GM18907 (cell line): ENCODE data around the gene PIMREG.
A peak's percentile ranks its signal among the peaks of the same experiment; 100 is the strongest.

Experiments
- ATAC-seq: cut with Tn5 transposase; IDR thresholded peaks from one replicate; pipeline ENCODE4 v1.9.1; 2021; ENCODE audit warnings: mild to moderate bottlenecking, moderate library complexity; ENCODE audit not compliant: unreplicated experiment

The PIMREG gene, protein sequence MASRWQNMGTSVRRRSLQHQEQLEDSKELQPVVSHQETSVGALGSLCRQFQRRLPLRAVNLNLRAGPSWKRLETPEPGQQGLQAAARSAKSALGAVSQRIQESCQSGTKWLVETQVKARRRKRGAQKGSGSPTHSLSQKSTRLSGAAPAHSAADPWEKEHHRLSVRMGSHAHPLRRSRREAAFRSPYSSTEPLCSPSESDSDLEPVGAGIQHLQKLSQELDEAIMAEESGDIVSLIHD

DNA sequence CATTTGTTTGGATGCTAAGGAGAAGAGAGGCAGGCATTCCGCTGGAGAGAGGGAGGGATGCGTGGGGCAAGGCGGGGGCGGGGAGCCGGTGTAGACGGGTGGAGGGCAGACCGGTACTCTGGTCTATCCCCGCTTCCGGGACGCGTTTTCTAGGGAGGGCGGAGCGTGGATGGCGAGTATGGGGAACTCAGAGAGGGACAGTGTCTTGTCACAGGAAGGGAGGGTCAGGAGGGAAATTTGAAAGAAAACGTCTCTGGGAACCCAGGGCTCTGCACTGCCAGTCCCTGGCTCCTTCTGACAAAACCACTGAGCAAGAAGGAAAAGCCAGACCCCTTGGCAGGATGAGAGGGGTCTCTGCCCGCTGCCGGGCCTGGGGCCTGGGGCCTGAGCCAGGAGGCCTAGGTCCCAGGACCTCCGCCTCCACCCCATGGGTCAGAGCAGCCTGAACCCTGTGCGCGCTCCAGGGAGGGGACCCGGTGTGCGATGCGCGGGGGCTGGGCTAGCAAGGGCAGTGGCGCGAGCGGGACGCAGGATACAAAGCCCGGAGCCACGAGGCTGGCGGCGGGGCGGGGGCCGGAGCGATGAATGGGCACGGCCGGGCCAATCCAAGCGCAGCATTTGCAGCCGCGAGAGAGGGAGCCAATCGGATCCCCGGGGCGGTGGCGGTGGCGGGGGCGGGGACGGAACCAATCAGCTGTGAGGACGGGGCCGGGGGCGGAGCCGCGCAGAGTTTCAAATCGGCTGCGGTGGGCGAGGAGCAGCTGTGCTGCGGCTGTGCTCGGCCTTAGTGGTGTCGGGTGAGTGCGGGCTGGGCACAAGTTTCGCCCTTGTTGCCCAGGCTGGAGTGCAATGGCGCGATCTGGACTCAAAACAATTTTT lies at the start of gene PIMREG:
PIMREG (plus strand) TSS at position 764 of the 879 bp plus-strand sequence. CDS start 656 bp downstream, outside the sequence.
- peak; percentile 81 for ATAC-seq

DNA sequence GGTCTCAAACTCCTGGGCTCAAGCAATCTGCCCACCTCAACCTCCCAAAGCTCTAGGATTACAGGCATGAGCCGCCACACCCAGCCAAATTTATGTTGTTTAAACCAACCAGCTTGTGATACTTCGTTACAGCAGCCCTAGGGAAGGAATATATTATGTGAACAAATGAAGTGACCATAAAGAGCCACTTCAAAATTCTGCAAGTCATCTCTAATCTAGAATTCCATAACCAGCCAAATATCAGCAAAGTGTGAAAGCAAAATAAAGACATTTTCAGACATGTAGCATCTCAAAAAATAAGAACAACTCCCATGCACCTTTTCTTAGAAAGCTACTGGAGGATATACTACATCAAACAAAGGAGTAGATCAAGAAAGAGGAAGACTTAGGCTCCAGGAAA lies 45.3 kb upstream of the PIMREG start:
- no peak for ATAC-seq

- no peak for ATAC-seq
Observed at GRCh38 chr17:6402258-6402657, 42.0 kb upstream of the PIMREG start.

GRCh38 chr17:6408276-6408675 lies 36.0 kb upstream of the PIMREG start:
- ATAC-seq: no peak

DNA sequence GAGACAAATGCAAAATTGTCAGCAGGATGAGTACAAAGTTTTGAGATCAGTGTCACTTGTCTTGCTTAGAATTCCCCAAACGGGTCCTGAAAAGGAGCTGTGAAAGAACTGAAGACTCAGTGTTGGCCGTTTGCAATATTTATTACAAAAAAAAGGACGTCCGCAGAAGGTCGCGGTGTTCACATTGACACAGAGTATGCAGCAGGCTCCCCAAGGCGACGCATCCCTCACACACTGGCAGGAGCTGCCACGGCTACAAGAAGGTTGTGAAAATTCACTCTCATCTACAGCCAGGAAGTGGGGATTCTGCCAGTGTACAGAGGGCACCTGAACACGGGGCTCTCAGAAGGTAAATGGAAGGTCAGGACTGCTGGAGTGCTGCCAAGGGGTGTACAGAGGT lies 35.5 kb upstream of the PIMREG start:
- no peak for ATAC-seq

DNA sequence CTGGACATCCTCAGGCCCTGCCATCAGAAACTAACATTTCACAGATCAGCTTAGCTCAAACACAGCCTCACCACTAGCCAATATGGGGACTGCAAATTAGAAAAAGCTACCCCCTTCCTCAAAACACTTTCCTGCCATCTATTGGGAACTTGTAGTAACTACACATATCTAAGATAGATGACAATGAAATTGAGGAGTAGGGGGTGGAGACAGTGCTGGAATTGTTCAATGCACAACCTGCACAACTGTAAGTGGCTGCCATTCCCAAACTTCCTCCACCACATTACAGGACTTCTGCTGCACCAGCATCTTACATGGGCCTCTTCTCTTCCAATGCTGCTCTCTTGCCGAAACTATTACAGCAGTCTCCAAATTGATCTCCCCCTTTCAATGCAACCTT lies 31.2 kb upstream of the PIMREG start:
- no peak for ATAC-seq

GRCh38 chr17:6415616-6416015 lies 28.6 kb upstream of the PIMREG start:
- no peak for ATAC-seq

DNA sequence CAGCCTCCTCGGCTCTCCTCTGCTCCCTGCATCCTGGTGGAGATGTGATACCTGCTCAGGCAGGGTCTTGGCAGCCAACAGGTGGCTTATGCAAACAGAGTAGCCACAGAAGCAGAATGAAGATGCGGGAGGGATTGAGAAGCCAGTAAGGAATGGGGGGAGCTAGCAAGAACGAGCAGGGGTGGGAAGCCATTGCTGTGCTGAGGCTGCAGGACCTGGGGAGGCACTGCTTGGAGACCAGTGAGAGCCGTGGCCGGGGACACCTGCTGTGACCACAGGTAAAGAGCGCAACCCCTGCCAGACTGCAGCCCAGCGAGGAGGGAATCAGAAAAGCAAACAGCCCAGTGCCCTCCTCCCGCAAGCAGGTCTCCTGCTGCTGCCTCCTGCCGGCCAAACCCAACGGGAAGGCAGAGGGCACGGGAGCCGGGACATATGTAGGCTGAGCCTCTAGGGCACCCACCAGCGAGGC lies 24.0 kb upstream of the PIMREG start:
- ATAC-seq: no peak

DNA sequence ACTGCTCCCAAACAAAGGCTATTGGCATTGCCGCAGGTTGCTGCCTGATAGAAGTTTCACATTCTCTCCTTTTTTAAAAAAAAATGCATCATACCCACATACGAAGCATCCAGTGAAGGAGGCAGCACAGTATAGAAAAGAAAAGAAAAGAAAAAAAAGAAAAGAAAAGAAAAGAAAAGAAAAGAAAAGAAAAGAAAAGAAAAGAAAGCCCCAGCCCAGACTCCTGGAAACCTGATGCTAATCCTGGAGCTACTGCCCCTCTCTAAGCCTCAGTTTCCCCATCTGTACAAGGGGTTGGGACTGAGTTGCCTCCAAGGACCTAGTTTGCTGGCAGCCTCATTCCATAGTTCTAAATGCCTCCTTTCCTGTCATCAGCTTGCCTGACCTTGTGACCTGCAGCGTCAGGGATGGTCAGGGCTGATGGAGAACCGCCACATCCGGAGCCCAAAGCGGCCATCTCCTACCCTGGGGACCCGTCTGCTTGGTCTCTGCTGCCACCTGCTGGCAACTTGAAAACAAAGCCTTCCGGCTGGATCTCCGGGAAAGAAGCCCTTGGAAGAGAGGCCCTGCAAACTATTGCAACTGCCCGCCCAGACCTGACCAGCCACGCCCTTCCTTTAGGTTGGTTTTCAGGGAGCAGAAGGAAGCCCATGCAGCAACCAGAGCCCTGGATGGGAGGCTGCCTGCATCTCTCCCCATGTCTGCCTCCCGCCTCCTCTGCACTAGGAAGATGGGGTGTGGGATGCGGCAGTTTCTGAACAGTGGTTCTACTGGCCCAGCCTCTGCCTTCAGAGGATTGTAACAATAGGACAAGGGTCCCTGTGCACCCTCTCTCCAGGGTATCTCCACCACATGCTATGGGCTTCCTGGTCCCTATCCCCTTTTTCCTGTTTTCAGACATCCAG lies 22.3 kb upstream of the PIMREG start:
- no peak for ATAC-seq

DNA sequence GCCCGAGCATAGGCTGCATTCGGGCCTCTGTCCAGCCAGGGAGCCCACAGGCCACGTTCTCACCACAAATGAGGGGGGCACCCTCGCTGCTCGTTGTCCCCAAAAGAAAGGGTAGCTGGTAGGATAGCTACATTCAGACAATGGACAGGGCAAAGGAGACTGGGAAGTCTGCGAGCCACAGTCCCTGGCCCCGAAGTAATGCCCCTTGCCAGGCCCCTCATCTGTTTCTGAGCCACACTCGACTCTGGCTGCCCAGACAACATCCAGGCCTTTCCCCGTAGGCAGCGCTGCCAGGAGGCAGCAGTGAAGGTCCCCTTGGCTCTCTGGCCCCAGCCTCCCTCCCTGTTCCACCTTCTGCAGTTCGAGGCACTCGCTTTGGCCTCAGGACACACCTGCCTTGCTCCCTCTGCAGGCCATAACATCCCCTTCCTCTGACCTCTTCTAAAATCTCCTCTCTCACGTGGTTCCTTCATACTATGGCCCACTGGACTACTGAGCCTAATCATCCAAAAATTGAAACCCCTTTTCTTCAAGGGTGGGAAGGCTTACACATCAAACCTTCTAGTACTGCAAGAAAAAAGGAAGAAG lies 21.5 kb upstream of the PIMREG start:
- no peak for ATAC-seq

DNA sequence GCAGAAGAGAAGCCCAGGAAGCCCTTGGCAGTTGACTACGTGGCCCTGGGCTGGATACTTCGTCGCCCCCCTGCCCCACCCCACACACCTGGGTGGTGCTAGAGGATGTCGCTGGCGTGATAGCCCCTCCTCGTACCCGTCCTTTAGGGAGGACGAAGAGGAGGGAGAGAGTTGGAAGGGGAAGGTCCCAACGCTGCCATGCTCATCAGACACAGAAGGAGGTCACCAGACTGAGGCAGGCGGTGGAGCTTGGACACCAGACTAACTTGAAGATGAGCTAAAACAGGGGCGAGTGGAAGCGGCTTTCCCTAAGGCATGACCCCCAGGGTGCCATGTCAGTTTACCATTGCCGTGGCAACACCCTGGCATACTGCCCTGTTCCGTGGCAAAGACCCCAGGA lies 20.3 kb upstream of the PIMREG start:
- ATAC-seq: no peak

DNA sequence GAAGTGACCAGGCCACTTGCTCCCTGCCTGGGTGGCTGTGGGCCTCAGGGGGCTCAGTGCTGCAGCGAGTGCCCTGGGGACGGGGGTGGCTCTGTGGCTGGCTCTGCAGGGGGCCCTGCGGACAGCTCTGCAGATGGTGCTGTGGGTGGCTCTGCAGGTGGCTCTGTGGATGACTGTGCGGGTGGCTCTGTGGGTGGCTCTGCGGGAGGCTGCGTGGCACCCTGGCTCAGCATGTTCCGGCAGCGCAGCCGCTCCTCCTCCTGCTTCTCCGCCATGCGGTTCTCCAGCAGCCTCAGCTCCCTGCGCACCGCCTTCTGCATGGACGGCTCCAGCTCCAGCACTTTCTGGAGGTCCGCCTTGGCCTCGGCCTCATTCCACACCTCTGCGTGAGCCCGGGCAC lies 18.8 kb upstream of the PIMREG start:
- ATAC-seq: no peak

- no peak for ATAC-seq
Observed at GRCh38 chr17:6426356-6427101, 17.7 kb upstream of the PIMREG start.

DNA sequence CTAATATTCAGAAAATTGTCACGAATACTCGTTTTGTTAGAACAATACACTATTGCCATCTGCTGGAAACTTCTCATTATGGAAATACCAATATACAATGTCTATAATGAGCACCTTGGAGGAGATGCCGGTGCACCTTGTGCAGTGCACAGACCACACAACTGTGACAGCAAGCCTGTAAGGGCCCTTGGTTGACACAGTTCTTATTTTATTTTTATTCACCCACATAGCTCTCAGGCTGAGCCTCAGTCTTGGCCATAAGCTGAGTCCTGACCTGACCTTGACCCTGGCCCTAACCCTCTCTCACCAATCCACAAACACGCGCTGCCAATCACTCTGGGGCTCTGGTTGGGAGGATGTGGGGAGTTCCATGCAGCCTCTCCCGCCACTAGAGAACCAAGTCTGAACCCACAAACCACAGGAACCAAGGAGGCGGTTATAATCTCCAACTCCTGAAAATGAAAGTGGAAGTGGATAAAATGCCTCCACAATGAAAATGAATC lies 16.9 kb upstream of the PIMREG start:
- ATAC-seq: no peak

- no peak for ATAC-seq
Observed at GRCh38 chr17:6428207-6428965, 15.9 kb upstream of the PIMREG start.

DNA sequence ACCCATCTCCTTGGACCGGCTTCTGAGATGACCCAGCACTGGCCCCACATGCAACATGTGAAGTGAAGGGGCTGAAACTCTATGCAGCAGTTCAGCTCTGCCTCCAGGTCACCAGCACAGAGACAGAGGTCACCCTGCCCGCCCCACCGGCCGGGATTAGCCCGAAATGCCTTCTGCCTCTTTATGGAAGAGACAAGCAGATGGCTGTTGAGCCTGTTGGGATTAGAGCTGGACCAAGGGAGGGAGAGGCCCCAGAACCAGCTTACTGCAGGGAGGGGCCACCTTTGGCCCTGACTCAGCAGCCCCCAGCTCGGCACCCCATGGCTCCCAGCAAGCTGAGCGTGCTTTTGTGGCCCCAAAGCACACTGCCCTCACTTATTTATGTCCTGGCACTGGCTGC lies 15.0 kb upstream of the PIMREG start:
- ATAC-seq: no peak

GRCh38 chr17:6430769-6431168 lies 13.5 kb upstream of the PIMREG start:
- ATAC-seq: no peak

DNA sequence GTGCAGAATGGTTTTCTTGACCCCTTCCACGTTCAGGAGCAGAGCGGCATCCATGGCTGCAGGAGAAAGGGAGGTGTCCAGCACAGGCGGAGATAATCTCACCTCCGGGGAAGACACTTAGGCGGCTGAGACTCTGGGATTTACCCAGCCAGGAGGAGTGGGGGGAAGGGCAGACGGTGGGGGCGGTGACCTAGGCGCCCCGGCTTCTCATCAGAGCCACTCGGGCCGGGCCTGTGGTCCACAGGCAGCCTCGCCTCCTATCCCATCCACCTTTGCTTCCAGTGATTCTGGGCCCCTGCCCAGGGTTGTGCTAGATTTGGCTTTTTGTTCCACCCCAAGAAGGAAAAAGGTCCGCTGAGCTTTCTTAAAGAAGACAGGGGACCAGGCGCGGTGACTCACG lies 9.2 kb upstream of the PIMREG start, which contains the start of gene AIPL1:
AIPL1 (minus strand) TSS at position 71 of the 400 bp plus-strand sequence; CDS start at position 54, 17 bp downstream.
- no peak for ATAC-seq

- ATAC-seq: no peak
Observed at GRCh38 chr17:6435968-6436367, 8.3 kb upstream of the PIMREG start.
